Sigmoid colon (tissue), 7 donors: ENCODE data around the gene CHID1. TPM values are rescaled to one million over a fixed set of nuclear protein-coding genes. Genes with fewer than 3 reads are reported as not detected.

ENCODE experiments used
- DNase-seq: peaks from one replicate; pipeline ENCODE4 v3.0.0-alpha.2; 2019
- H3K27ac ChIP-seq, 4 donors: fragments of 200-600 bp; sonication (generic); one replicate each; pipeline ENCODE4 v1.5.1; 2016 to 2019; ENCODE audit warnings: mild to moderate bottlenecking in 1 of 4
- H3K27me3 ChIP-seq, 3 donors: fragments of 200-600 bp; sonication (generic); one replicate each; pipeline ENCODE4 v1.5.1; 2019; ENCODE audit warnings: mild to moderate bottlenecking in 1 of 3
- H3K36me3 ChIP-seq, 4 donors: fragments of 200-600 bp; sonication (generic); one replicate each; pipeline ENCODE4 v1.5.1; 2016 to 2019
- H3K4me1 ChIP-seq, 4 donors: fragments of 200-600 bp; sonication (generic); one replicate each; pipeline ENCODE4 v1.5.1; 2017 to 2019
- H3K4me3 ChIP-seq, 4 donors: fragments of 200-600 bp; sonication (generic); one replicate each; pipeline ENCODE4 v1.5.1; 2017 to 2019; ENCODE audit warnings: mild to moderate bottlenecking in 2 of 4, moderate library complexity in 1 of 4
- H3K9me3 ChIP-seq, 4 donors: fragments of 200-600 bp in 3 of 4; sonication (generic) in 3 of 4; one replicate each; pipeline versions ENCODE4 v1.5.1 to v1.6.1; 2013 to 2019
- EP300 ChIP-seq, 4 donors: sonication (generic); formaldehyde crosslinking; IDR thresholded peaks; one replicate each; pipeline ENCODE4 v1.6.1; 2017; ENCODE audit warnings: antibody characterized with exemption in 4 of 4
- POLR2A ChIP-seq, 2 donors: fragments of 450-650 bp; IDR thresholded peaks; one replicate each; pipeline ENCODE4 v1.6.1; 2016; ENCODE audit warnings: antibody characterized with exemption in 2 of 2, mild to moderate bottlenecking in 2 of 2, moderate library complexity in 2 of 2
- POLR2AphosphoS5 ChIP-seq, 4 donors: sonication (generic); formaldehyde crosslinking; IDR thresholded peaks; one replicate each; pipeline ENCODE4 v1.6.1; 2017; ENCODE audit warnings: antibody characterized with exemption in 4 of 4
- WGBS, 2 donors: extraction: QIAGEN DNeasy Blood & Tissue Kit; methylation state at CpG; one replicate each; pipeline ENCODE4 v1.1.7; 2013; 5-methylcytosine and 5-hydroxymethylcytosine counted together
- intact Hi-C: fragments of 100-400 bp; cut with DNase I; formaldehyde crosslinking; loops from one replicate; pipeline ENCODE4 v1.15.1; 2023
- polyA plus RNA-seq, 3 donors: library from polyadenylated mRNA; stranded (reverse); fragments of 200-250 nt; gene quantifications; one replicate each; pipeline ENCODE4 v1.2.3, GENCODE V29; 2013
- total RNA-seq, 4 donors: library from RNA; depleted of rRNA; stranded (reverse); fragments of >200 nt; gene quantifications; one replicate each; pipeline ENCODE4 v1.1.0, GENCODE V29; 2016
- TF ChIP-seq, protein P1 (sequence below), 4 experiments: fragments of 450-650 bp in 3 of 4; fragments of 200-600 bp in 1 of 4; IDR thresholded peaks; one replicate each; pipeline ENCODE4 v1.5.1; 2016 to 2019; ENCODE audit warnings: antibody characterized with exemption in 4 of 4, mild to moderate bottlenecking in 3 of 4, moderate library complexity in 2 of 4
- donor health status: healthy with polysubstance abuse.
- donor health status: Bipolar disorder and iron deficiency.
- donor health status: healthy.

Gene CHID1
- total and polyA plus RNA-seq, 7 donors, result 16.9 to 52.3 (median 47.1) TPM

DNA sequence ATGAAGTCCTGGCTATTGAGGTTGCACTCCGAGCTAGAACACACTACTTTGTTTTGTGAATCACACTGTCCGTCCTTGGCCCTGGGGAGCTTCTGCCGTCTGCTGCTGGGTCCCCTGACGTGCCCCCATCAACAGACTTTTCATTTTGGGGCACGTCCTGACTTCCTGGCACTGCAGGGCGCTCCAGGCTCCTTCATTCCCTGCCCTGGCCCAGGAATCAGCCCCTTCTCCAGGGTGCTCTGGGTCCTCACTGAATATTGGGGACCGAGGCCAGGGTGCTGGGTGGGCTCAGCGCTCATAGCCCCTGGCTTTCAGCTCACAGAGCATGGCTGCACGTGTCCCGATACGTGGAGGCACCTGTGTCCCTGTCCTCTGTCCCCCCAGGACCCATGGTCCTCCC lies 45.7 kb downstream of the CHID1 start:
- Histone ChIP-seq H3K27me3 (no peaks in the 10 kb centered on the region), H3K9me3 (no peaks in the 10 kb centered on the region), H3K27ac (no peak overlapping the region), H3K4me1 (peaks cover 0 to 18% (median 13%) of the 10 kb centered on the region in 4 donors), H3K4me3 (no peak overlapping the region), H3K36me3 (peaks cover 0 to 53% (median 12%) of the 10 kb centered on the region in 4 donors)
- TF ChIP-seq POLR2AphosphoS5 (IDR thresholded peaks at IDR 0.05) (no peak), POLR2A (IDR thresholded peaks at IDR 0.05) (no peak), EP300 (IDR thresholded peaks at IDR 0.05) (no peak)
- TF ChIP-seq, protein P1, sequence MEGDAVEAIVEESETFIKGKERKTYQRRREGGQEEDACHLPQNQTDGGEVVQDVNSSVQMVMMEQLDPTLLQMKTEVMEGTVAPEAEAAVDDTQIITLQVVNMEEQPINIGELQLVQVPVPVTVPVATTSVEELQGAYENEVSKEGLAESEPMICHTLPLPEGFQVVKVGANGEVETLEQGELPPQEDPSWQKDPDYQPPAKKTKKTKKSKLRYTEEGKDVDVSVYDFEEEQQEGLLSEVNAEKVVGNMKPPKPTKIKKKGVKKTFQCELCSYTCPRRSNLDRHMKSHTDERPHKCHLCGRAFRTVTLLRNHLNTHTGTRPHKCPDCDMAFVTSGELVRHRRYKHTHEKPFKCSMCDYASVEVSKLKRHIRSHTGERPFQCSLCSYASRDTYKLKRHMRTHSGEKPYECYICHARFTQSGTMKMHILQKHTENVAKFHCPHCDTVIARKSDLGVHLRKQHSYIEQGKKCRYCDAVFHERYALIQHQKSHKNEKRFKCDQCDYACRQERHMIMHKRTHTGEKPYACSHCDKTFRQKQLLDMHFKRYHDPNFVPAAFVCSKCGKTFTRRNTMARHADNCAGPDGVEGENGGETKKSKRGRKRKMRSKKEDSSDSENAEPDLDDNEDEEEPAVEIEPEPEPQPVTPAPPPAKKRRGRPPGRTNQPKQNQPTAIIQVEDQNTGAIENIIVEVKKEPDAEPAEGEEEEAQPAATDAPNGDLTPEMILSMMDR (IDR thresholded peaks at IDR 0.05), result no peak
- DNase-seq, result no peak
- WGBS, 2 donors, result 52 to 88% methylated on average over 11 of the region's 11 CpGs
- intact Hi-C loops, result no loop called here

DNA sequence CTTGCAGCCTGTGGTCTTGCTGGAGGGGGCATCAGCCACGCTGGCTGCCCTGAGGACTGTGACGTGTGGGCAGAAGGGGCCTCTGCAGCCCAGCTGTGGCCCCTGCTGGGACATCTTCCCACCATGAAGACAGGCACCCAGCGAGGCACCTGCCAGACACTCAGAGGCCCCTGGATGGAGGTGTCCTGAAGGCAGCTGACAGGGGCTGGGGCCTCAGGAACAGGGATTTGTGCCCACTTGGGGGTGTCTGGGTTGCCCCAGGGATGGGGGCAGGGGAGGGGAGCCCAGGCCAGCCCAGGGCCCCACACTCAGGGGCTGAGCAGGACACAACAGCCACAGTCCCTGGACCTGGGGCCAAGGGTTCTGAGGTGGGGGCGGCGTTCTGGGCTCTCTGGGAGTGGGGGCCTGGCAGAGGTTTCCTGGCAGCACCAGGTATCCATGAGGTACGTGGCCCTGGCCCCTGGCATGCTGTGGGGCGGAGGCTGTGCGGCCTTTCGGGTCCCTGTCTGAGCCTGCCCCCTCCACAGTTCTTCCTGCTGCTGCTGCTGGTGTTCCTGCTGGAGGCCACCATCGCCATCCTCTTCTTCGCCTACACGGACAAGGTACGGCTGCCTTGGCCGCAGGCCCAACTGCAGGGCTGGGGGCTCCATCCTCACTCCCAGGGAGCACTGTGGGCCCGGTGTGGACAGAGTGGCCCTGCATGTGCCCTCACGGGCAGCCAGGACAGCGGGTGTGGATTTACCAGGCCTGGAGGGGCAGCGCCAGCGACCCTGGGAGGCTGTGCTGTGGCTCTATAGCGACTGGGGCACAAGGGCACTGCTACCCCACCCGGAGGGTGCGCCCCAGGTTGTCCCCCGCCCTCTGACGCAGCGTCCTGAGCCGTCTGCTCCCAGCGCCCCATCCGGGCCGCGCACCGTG lies 46.4 kb downstream of the CHID1 start:
- intact Hi-C loops, result no loop called here
- peaks cover 0 to 24% (median 20%) of the 10 kb centered on the region in 4 donors for H3K4me1 ChIP-seq
- H3K9me3 ChIP-seq, result no peaks in the 10 kb centered on the region
- no peak overlapping the region for H3K27ac ChIP-seq
- TF ChIP-seq POLR2AphosphoS5 (IDR thresholded peaks at IDR 0.05) (no peak), POLR2A (IDR thresholded peaks at IDR 0.05) (no peak), EP300 (IDR thresholded peaks at IDR 0.05) (no peak)
- TF ChIP-seq, protein P1 (IDR thresholded peaks at IDR 0.05), result no peak
- 36 to 83% methylated on average over 31 of the region's 31 CpGs for WGBS, 2 donors
- no peak for DNase-seq
- peaks cover 0 to 48% (median 12%) of the 10 kb centered on the region in 4 donors for H3K36me3 ChIP-seq
- no peaks in the 10 kb centered on the region for H3K27me3 ChIP-seq
- H3K4me3 ChIP-seq, result no peak overlapping the region

DNA sequence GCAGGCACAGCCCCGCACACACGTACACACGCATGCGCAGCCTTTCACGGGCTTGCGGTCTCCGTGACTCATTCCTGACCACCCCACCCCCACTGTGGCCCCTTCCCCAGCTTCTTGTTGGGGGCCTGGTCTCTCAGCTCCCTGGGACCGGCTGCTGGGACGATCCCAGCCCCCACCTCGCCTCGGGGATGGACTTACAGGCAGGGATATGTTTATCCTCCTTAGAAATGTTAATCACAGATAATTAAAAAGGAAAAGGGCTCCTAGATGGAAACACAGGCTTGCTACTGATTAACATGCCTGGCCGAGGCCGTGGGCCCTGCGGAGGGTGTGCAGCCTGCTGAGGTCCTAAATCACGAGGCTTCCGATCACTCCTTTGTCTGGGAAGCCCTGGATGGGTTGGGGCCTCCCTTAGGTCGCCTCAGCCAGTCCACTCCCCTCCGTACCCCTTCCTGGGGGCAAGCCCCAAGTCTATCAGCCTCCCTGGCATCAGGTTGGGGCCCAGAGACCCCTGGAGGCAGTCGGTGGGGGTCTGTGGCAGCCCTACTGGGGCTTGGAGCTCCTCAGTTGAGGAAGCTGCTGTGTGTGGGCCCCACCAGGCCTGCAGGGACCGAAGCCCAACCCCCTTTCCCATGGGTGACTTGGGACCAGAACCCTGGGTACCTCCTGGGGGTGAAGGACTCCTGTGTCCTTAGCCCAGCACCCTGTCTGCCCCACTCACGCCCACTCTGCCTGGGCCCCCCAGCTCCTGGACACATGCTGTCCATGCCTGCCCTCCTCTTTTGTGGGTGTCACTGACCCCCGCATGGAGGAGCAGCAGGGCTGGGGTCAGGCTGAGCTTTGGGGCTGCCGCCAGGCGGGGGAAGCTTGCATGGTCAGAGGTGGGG lies 47.3 kb downstream of the CHID1 start:
- Histone ChIP-seq H3K4me1 (peaks cover 0 to 28% (median 20%) of the 10 kb centered on the region in 4 donors), H3K36me3 (peaks cover 0 to 43% (median 12%) of the 10 kb centered on the region in 4 donors), H3K4me3 (no peak overlapping the region), H3K9me3 (no peaks in the 10 kb centered on the region), H3K27ac (no peak overlapping the region), H3K27me3 (no peaks in the 10 kb centered on the region)
- intact Hi-C loops, result no loop called here
- 28 to 68% methylated on average over 24 of the region's 24 CpGs for WGBS, 2 donors
- DNase-seq, result no peak
- TF ChIP-seq POLR2A (IDR thresholded peaks at IDR 0.05) (no peak), POLR2AphosphoS5 (IDR thresholded peaks at IDR 0.05) (no peak), EP300 (IDR thresholded peaks at IDR 0.05) (no peak)
- TF ChIP-seq, protein P1 (IDR thresholded peaks at IDR 0.05), result no peak

DNA sequence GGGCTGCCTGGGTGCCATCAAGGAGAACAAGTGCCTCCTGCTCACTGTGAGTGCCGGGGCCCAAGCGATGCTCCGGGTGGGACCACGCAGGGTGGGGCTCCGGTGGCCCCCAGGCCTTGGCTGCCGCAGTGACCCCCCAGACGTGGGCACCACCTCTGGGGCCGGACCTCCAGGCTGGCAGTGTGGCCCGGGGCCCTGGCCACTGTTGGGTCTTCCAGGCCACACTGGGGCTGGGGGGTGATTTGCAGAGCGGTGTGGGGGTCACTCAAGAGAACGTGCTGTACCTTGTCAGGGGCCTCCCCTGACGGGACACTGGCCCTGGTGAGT lies 48.0 kb downstream of the CHID1 start:
- H3K4me1 ChIP-seq, result peaks cover 0 to 28% (median 20%) of the 10 kb centered on the region in 4 donors
- 34 to 74% methylated on average over 12 of the region's 12 CpGs for WGBS, 2 donors

More for the DNA sequence above, 48.0 kb downstream of the CHID1 start:
- no peak for DNase-seq
- Histone ChIP-seq H3K27ac (no peak overlapping the region), H3K36me3 (peaks cover 0 to 43% (median 12%) of the 10 kb centered on the region in 4 donors), H3K27me3 (no peaks in the 10 kb centered on the region), H3K9me3 (no peaks in the 10 kb centered on the region), H3K4me3 (no peak overlapping the region)
- TF ChIP-seq POLR2AphosphoS5 (IDR thresholded peaks at IDR 0.05) (no peak), POLR2A (IDR thresholded peaks at IDR 0.05) (no peak)
- intact Hi-C loops, result no loop called here
